MCF 10A (cell line): ENCODE results near the gene CHKA. TPM values are rescaled to one million over a fixed set of nuclear protein-coding genes. Genes with fewer than 3 reads are reported as not detected.
"Not testable (repeated sequence)": the region's sequence is repeated elsewhere in the genome, so short reads cannot be mapped to it uniquely, and the experiment has no call there.

Experiments used
- BruUV-seq: library from RNA; stranded (reverse); fragments of 400-500 nt; replicated peaks from 2 replicates; lab custom pipeline; 2021; lab: Mats Ljungman, UMichigan
- CTCF ChIA-PET: fragments of 300-600 bp; sonication (Branson Sonifier 250); formaldehyde crosslinking; extraction: SDS; loops from one replicate; lab custom pipeline; 2021; ENCODE audit warnings: antibody characterized with exemption, inconsistent platforms; lab: Yijun Ruan, JAX
- POLR2A ChIA-PET: fragments of 300-600, 350-650 bp; sonication (Branson Sonifier 250); formaldehyde crosslinking; extraction: SDS; loops from one replicate; lab custom pipeline; 2020; ENCODE audit warnings: antibody characterized with exemption, inconsistent platforms; lab: Yijun Ruan, JAX
- DNase-seq: peaks from one replicate; pipeline ENCODE4 v3.0.0-alpha.2; 2018; ENCODE audit not compliant: unreplicated experiment
- H3K27ac Mint-ChIP-seq: one replicate; pipeline ENCODE4 v1.8.0; 2022; ENCODE audit warnings: mild to moderate bottlenecking, low read depth, mixed read lengths; ENCODE audit not compliant: unreplicated experiment
- H3K27me3 Mint-ChIP-seq: one replicate; pipeline ENCODE4 v1.8.0; 2022; ENCODE audit warnings: mixed read lengths; ENCODE audit not compliant: insufficient read depth, unreplicated experiment
- H3K36me3 Mint-ChIP-seq: one replicate; pipeline ENCODE4 v1.8.0; 2022; ENCODE audit warnings: mild to moderate bottlenecking, moderate library complexity, mixed read lengths; ENCODE audit not compliant: insufficient read depth, unreplicated experiment
- H3K4me1 Mint-ChIP-seq: one replicate; pipeline ENCODE4 v1.8.0; 2022; ENCODE audit warnings: mixed read lengths; ENCODE audit not compliant: insufficient read depth, unreplicated experiment
- H3K4me3 Mint-ChIP-seq: one replicate; pipeline ENCODE4 v1.8.0; 2022; ENCODE audit warnings: mild to moderate bottlenecking, moderate library complexity, mixed read lengths; ENCODE audit not compliant: unreplicated experiment
- H3K9me3 Mint-ChIP-seq: one replicate; pipeline ENCODE4 v1.8.0; 2022; ENCODE audit warnings: mixed read lengths; ENCODE audit not compliant: unreplicated experiment
- intact Hi-C: fragments of 100-400 bp; cut with micrococcal nuclease; formaldehyde crosslinking; loops from 2 replicates; pipeline ENCODE4 v1.14.1; 2022
- total RNA-seq: library from RNA; stranded (reverse); gene quantifications from 2 replicates; pipeline ENCODE4 v1.2.3, GENCODE V29; 2022
- TF ChIP-seq, protein P1 (sequence below): fragments of 200-600 bp; IDR thresholded peaks from one replicate; pipeline ENCODE4 v1.8.0; 2022; ENCODE audit warnings: antibody characterized with exemption, mild to moderate bottlenecking; ENCODE audit not compliant: unreplicated experiment

CHKA gene
- total RNA-seq, 1 experiment from 2014 or later: 7.8 TPM

DNA sequence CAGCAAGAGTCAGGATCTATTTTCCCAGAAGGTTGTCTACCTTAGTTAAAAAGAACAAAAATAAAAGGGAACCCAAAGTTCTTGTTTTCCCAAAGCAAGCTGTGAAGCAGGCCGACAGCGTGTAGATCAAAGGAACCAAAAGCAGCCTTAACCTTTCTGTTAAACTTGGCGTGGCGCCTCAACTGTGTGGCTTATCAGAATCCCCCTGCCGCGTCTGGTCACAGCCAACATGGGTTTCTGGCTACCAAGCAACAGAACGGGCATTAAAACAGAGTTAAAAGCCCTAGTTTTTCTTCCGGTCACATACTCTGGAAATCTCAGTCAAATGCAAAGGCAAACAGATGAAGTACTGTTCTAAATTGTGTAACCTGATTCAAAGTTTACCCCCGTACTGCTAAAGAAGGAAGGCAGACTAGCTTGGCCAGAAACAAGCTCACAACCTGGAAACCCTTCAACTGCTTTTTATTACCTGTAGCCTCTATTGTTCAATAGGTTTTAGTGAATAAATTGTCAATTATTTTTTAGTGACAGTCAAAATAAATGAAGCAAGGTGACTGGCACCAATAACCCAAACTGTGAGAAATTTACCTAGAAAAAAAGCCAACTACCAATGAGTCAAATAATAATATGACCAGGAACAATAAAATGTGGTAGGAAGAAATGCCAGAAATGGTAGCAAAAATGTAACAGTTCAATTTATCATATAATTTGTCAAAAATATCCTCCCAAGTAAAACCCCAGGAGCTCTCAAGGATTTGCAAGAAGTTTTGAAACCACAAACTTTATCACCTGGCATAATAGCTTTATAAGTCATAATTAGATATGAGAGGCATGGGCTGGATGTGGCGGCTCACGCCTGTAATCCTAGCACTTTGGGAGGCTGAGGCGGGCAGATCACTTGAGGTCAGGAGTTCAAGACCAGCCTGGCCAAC is 21.4 kb downstream of the CHKA start:
- Mint-ChIP-seq H3K36me3 (no peaks in the 10 kb centered on the region), H3K9me3 (no peaks in the 10 kb centered on the region), H3K4me1 (no peaks in the 10 kb centered on the region), H3K27me3 (no peaks in the 10 kb centered on the region), H3K4me3 (no peak overlapping the region), H3K27ac (no peak overlapping the region)
- no peak for DNase-seq
- POLR2A ChIA-PET: no interaction called here
- intact Hi-C loops: no loop called here
- CTCF ChIA-PET: interaction anchor here (0.6 kb wide), 1 partner anchor 28 kb away, joined by 3 read pairs; no protein-coding TSS in a partner anchor
- TF ChIP-seq, protein P1, sequence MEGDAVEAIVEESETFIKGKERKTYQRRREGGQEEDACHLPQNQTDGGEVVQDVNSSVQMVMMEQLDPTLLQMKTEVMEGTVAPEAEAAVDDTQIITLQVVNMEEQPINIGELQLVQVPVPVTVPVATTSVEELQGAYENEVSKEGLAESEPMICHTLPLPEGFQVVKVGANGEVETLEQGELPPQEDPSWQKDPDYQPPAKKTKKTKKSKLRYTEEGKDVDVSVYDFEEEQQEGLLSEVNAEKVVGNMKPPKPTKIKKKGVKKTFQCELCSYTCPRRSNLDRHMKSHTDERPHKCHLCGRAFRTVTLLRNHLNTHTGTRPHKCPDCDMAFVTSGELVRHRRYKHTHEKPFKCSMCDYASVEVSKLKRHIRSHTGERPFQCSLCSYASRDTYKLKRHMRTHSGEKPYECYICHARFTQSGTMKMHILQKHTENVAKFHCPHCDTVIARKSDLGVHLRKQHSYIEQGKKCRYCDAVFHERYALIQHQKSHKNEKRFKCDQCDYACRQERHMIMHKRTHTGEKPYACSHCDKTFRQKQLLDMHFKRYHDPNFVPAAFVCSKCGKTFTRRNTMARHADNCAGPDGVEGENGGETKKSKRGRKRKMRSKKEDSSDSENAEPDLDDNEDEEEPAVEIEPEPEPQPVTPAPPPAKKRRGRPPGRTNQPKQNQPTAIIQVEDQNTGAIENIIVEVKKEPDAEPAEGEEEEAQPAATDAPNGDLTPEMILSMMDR: no peak
- no TSS peak for BruUV-seq

DNA sequence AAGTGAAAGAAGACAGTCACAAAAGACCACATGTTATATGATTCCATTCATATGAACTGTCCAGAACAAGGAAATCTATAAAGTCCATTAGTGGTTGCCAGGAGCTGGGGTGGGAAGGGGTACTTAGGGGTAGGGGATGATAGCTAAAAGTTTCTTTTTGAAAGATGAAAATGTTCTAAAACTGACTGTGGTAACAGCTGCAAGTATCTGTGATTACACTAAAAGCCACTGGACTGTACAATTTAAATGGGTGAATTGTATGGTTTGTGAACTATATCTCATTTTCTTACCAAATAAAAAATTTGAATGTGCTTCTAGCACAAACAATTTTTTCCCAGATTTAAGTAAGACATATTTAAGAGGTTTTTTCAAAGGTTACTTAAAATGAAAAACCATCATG is 22.1 kb downstream of the CHKA start:
- no TSS peak for BruUV-seq
- POLR2A ChIA-PET: interaction anchor here (1.0 kb wide), 1 partner anchor 86 kb away, joined by 3 read pairs; no protein-coding TSS in a partner anchor

DNA sequence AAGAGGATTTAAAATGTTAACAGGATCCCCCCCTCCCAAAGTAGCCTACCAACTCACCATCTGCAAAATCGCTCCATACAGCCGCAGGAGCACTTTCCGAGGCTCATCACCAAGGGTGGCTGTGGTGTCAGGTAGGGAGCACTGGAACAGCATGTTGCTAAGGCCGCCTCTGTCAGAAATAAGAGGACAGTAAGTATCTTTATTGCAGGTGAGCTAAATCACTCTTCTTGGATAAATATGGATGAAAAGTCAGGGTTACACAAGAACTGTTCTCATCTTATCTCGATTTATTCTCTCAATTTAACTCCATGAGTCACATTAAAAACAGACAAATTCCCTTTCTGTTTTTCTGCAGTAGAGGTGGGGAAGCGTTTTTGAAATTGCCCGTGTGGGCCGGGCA is 24.2 kb downstream of the CHKA start:
- TF ChIP-seq, protein P1: no peak
- H3K36me3 Mint-ChIP-seq: no peaks in the 10 kb centered on the region
- H3K4me3 Mint-ChIP-seq: no peak overlapping the region
- POLR2A ChIA-PET: interaction anchor here (0.6 kb wide), 1 partner anchor 13 kb away, joined by 3 read pairs; no protein-coding TSS in a partner anchor
- DNase-seq: no peak
- intact Hi-C loops: no loop called here
- CTCF ChIA-PET: interaction anchor here (0.6 to 1.0 kb wide), 2 partner anchors 13 to 39 kb away, joined by 4 to 9 read pairs; no protein-coding TSS in a partner anchor
- BruUV-seq: no TSS peak
- H3K27ac Mint-ChIP-seq: no peak overlapping the region
- no peaks in the 10 kb centered on the region for H3K27me3 Mint-ChIP-seq
- no peaks in the 10 kb centered on the region for H3K4me1 Mint-ChIP-seq
- H3K9me3 Mint-ChIP-seq: no peaks in the 10 kb centered on the region

More for the DNA sequence above, 22.1 kb downstream of the CHKA start:
- CTCF ChIA-PET: interaction anchor here (0.6 kb wide), 1 partner anchor 27 kb away, joined by 3 read pairs; no protein-coding TSS in a partner anchor
- TF ChIP-seq, protein P1: no peak
- no peak for DNase-seq
- Mint-ChIP-seq H3K9me3 (no peaks in the 10 kb centered on the region), H3K27me3 (no peaks in the 10 kb centered on the region), H3K4me3 (no peak overlapping the region), H3K36me3 (no peaks in the 10 kb centered on the region), H3K4me1 (no peaks in the 10 kb centered on the region), H3K27ac (no peak overlapping the region)
- intact Hi-C loops: no loop called here

DNA sequence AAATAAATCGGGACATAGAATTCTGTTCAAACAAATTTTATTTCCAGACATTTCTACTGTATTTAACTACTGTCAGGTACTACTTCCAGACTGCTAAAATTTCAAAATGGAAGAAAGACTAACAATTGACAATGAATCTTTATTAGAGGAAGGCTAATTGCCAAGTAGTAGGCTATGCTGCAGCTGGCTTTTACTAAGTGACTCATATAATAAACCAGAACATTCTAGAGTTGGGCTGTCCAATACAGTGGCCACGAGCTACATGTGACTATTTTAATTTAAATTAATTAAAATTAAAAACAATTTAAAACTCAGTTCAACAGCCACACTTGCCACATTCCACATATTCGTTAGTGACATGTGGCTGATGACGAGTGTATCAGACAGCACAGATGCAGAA is 27.6 kb downstream of the CHKA start:
- POLR2A ChIA-PET: interaction anchor here (0.6 to 1.1 kb wide), 2 partner anchors 33 to 73 kb away, joined by 3 read pairs; no protein-coding TSS in a partner anchor
- H3K9me3 Mint-ChIP-seq: no peaks in the 10 kb centered on the region
- no TSS peak for BruUV-seq
- TF ChIP-seq, protein P1: no peak
- intact Hi-C loops: no loop called here
- no peaks in the 10 kb centered on the region for H3K36me3 Mint-ChIP-seq
- H3K4me1 Mint-ChIP-seq: no peaks in the 10 kb centered on the region
- no peaks in the 10 kb centered on the region for H3K27me3 Mint-ChIP-seq
- H3K4me3 Mint-ChIP-seq: no peak overlapping the region
- H3K27ac Mint-ChIP-seq: no peak overlapping the region
- CTCF ChIA-PET: interaction anchor here (1.0 kb wide), 1 partner anchor 15 kb away, joined by 3 read pairs; no protein-coding TSS in a partner anchor
- no peak for DNase-seq

DNA sequence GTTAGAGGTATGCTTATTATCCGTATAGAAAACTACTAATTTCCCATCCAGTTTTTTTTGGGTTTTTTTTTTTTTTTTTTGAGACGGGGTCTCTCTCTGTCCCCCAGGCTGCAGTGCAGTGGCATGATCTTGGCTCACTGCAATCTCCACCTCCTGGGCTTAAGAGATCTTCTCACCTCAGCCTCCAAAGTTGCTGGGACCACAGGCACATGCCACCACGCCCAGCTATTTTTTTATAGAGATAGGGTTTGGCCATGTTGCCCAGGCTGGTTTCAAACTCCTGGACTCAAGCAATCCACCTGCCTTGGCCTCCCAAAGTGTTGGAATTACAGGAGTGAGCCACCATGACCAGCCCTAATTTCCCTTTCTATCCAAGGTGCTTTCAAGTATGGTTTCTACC is 28.2 kb downstream of the CHKA start:
- H3K4me1 Mint-ChIP-seq, H3K9me3 Mint-ChIP-seq, intact Hi-C loops: not testable (repeated sequence)

More for the DNA sequence above, 28.2 kb downstream of the CHKA start:
- H3K4me3 Mint-ChIP-seq, H3K27me3 Mint-ChIP-seq, H3K27ac Mint-ChIP-seq, DNase-seq, BruUV-seq, H3K36me3 Mint-ChIP-seq: not testable (repeated sequence)
- POLR2A ChIA-PET: interaction anchor here (0.6 to 1.1 kb wide), 2 partner anchors 32 to 73 kb away, joined by 3 read pairs; no protein-coding TSS in a partner anchor
- CTCF ChIA-PET: interaction anchor here (1.0 kb wide), 1 partner anchor 16 kb away, joined by 3 read pairs; no protein-coding TSS in a partner anchor
